Esophagus muscularis mucosa (tissue), 3 donors: ENCODE measurements around the gene PIK3R6.

ENCODE experiments used
- POLR2AphosphoS5 ChIP-seq, 2 donors: sonication (generic); formaldehyde crosslinking; IDR thresholded peaks; one replicate each; pipeline ENCODE4 v1.6.1; 2017; ENCODE audit warnings: antibody characterized with exemption in 2 of 2
- TF ChIP-seq, protein P1 (sequence below), 3 experiments: fragments of 200-600 bp in 2 of 3; fragments of 450-650 bp in 1 of 3; sonication (generic) in 2 of 3; IDR thresholded peaks; one replicate each; pipeline ENCODE4 v1.5.1; 2017 to 2019; ENCODE audit warnings: antibody characterized with exemption in 3 of 3, mild to moderate bottlenecking in 2 of 3, moderate library complexity in 1 of 3

- TF ChIP-seq, protein P1, sequence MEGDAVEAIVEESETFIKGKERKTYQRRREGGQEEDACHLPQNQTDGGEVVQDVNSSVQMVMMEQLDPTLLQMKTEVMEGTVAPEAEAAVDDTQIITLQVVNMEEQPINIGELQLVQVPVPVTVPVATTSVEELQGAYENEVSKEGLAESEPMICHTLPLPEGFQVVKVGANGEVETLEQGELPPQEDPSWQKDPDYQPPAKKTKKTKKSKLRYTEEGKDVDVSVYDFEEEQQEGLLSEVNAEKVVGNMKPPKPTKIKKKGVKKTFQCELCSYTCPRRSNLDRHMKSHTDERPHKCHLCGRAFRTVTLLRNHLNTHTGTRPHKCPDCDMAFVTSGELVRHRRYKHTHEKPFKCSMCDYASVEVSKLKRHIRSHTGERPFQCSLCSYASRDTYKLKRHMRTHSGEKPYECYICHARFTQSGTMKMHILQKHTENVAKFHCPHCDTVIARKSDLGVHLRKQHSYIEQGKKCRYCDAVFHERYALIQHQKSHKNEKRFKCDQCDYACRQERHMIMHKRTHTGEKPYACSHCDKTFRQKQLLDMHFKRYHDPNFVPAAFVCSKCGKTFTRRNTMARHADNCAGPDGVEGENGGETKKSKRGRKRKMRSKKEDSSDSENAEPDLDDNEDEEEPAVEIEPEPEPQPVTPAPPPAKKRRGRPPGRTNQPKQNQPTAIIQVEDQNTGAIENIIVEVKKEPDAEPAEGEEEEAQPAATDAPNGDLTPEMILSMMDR (IDR thresholded peaks at IDR 0.05): no peak
- no peak for TF ChIP-seq POLR2AphosphoS5 (IDR thresholded peaks at IDR 0.05)
Measured at GRCh38 chr17:8868092-8868491, 618 bp upstream of the PIK3R6 start.
